Measurements from ENCODE around the gene PAX8.
"Not testable (repeated sequence)": the region's sequence is repeated elsewhere in the genome, so short reads cannot be mapped to it uniquely, and the experiment has no call there.

PAX8 gene

DNA sequence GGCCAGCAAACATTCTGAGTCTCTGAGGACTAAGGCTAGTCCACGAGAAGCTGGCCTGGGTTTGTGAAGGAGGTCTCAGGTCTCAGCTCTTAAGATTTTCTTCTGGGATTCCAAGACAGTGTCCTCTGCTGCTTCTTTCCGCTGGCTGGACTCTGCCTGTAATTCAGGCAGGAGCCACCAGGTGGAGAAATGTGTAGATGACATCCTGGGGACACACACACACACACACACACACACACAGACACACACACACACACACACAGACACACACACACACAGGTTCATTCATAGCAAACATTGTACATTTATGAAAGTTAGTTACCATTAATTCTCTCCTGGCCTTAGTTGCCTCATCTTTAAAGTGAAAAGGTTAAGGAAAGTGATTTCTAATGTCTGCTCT, 18.9 kb upstream of the PAX8 start:
- peak; percentile 4 for DNase-seq (ENCODE audit: low read depth)
- TF ChIP-seq, protein P1, sequence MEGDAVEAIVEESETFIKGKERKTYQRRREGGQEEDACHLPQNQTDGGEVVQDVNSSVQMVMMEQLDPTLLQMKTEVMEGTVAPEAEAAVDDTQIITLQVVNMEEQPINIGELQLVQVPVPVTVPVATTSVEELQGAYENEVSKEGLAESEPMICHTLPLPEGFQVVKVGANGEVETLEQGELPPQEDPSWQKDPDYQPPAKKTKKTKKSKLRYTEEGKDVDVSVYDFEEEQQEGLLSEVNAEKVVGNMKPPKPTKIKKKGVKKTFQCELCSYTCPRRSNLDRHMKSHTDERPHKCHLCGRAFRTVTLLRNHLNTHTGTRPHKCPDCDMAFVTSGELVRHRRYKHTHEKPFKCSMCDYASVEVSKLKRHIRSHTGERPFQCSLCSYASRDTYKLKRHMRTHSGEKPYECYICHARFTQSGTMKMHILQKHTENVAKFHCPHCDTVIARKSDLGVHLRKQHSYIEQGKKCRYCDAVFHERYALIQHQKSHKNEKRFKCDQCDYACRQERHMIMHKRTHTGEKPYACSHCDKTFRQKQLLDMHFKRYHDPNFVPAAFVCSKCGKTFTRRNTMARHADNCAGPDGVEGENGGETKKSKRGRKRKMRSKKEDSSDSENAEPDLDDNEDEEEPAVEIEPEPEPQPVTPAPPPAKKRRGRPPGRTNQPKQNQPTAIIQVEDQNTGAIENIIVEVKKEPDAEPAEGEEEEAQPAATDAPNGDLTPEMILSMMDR (IDR thresholded peaks at IDR 0.05; ENCODE audit: low read depth, low read length, missing control alignments), result peak; percentile 57

DNA sequence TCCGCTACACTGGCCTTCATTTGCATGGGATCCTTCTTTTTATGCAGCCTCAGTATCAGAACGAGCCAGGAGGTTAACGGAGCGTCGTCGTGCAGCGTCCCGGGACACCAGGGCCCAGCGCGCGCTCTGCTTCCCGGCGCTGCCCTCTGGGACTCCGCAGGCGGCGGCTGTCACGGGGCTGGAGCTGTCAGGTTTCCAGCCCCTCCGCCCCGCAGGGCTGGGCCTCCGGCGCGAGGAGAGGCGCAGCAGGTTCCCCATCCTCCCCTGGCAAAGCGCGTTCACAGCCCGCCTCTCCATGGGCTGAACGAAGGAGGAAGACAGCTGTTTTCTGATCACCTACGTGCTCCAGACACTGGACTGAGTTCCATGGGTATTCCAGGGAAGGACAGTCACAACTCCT, 12.5 kb upstream of the PAX8 start:
- no peak overlapping the region for H3K4me3 ChIP-seq (ENCODE audit: low read depth, low read length)
- DNase-seq (ENCODE audit: low read depth), result no peak
- TF ChIP-seq, protein P1 (IDR thresholded peaks at IDR 0.05; ENCODE audit: low read depth, low read length, missing control alignments), result no peak

More for the DNA sequence above, 18.9 kb upstream of the PAX8 start:
- not testable (repeated sequence) for H3K4me3 ChIP-seq (ENCODE audit: low read depth, low read length)

GRCh38 chr2:113288674-113289149, 10.0 kb upstream of the PAX8 start:
- DNase-seq (ENCODE audit: low read depth); H3K4me3 ChIP-seq (ENCODE audit: low read depth, low read length): not testable (repeated sequence)

- DNase-seq (ENCODE audit: low read depth); H3K4me3 ChIP-seq (ENCODE audit: low read depth, low read length): not testable (repeated sequence)
Observed at GRCh38 chr2:113288117-113288673, 9.5 kb upstream of the PAX8 start.

DNA sequence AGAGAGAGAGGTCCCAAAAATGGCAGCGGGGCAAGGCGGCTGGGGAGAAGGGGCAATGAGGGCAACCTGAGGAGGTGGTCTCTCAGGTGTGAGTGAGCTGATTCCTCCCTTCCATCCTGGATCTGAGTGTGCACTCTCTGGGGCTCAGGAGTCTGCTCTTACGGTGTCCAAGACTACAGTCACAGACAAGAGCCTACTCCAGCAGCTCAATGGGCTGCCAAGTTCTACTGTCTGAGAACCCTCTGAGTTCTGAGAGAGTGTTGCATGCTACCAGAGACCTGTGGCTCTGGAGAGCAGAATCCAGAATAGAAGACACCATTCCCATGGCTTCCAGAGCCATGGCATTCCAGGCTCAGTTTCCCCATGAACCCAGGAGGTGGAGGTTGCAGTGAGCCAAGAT, 7.1 kb upstream of the PAX8 start:
- no peak overlapping the region for H3K4me3 ChIP-seq (ENCODE audit: low read depth, low read length)
- DNase-seq (ENCODE audit: low read depth), result no peak
- TF ChIP-seq, protein P1 (IDR thresholded peaks at IDR 0.05; ENCODE audit: low read depth, low read length, missing control alignments), result no peak

DNA sequence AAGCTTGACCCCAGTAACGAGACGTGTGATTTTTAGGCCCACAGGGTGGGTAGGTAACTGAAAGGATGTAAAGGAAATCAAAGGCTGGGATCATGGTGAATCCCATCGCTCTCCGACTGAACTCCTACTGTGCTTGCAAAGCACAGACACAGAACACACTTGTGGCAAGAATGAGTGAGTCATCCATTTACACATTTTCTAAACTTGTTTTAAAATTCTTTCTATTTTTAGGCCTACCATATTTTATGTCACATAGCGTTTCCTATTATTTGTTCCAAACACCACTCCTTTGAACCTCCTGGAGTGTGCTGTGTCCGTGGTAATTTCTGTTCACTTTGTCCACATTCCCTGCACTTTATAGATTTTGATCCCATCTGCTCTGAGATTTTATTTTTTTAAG, 6.3 kb upstream of the PAX8 start:
- DNase-seq (ENCODE audit: low read depth); H3K4me3 ChIP-seq (ENCODE audit: low read depth, low read length): not testable (repeated sequence)

DNA sequence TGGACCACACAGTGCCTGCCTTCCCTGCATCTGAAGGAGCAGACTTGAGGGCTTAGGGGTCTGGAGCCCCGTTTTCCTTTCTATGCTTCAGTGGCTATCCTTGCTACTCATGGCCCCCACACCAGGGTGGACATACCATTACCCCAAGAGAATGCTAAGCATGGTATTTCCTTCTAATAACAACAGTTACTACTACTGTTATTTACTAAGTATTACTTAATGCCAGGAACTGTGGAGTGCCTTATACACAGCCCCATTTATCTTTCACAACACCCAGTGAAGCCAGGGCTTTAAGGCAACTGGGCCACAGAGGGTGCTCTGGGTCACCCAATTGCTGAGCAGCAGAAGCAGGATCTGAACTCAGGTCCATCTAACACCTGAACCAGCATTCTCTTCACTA, 5.8 kb upstream of the PAX8 start:
- no peak for DNase-seq (ENCODE audit: low read depth)
- TF ChIP-seq, protein P1 (IDR thresholded peaks at IDR 0.05; ENCODE audit: low read depth, low read length, missing control alignments), result no peak
- no peak overlapping the region for H3K4me3 ChIP-seq (ENCODE audit: low read depth, low read length)

- TF ChIP-seq, protein P1 (IDR thresholded peaks at IDR 0.05; ENCODE audit: low read depth, low read length, missing control alignments), result no peak
- H3K4me3 ChIP-seq (ENCODE audit: low read depth, low read length), result no peak overlapping the region
- no peak for DNase-seq (ENCODE audit: low read depth)
Observed at GRCh38 chr2:113283704-113284284, 5.1 kb upstream of the PAX8 start.
